ENCODE data around the gene ETHE1. TPM values are rescaled to one million over a fixed set of nuclear protein-coding genes. Genes with fewer than 3 reads are reported as not detected.
A peak's percentile ranks its signal among the peaks of the same experiment; 100 is the strongest.

Gene ETHE1
- total RNA-seq, 3 donors from 2014 or later, result 41.6 to 70.1 (median 59.4) TPM

DNA sequence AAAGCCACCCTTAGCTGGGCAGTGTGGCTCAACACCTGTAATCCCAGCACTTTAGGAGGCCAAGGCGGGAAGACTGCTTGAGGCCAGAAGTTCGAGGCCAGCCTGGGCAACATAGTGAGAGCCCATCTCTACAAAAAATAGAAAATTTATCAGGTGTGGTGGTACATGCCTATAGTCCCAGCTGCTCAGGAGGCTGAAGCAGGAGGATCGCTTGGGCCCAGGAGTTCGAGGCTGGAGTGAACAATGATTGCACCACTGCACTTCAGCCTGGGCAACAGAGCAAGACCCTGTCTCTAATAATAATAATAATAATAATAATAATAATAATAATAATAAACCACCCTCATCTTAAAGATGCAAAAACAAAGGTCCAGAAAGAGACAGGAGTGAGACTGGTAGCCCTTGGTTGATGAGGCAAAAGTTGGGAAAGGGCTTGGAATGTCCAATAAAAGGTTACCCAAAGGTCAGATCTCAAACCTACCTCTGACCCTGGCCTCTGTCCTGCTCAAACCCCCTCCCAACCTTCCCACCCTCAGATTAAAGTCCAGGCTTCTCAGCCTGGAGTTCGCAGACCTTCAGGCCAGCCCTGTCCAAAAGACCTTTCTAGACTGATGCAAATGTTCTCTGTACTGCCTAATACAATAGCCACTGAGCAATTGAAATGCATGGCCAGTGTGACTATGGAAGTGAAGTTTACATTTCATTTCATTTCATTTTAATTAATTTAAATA, 15.1 kb upstream of the ETHE1 start:
- H3K27ac ChIP-seq, result no peak overlapping the region
- intact Hi-C loops (cut with DNase I; ENCODE audit: low total_unique reads), result no loop called here
- TF ChIP-seq POLR2A (IDR thresholded peaks at IDR 0.05) (no peak), POLR2AphosphoS5 (IDR thresholded peaks at IDR 0.05) (no peak), CTCF (IDR thresholded peaks at IDR 0.05) (no peak)
- DNase-seq (ENCODE audit: low spot score in 2 of 2), result no peak
- H3K4me3 ChIP-seq, result no peak overlapping the region
- H3K27me3 ChIP-seq, result no peaks in the 10 kb centered on the region
- no peaks in the 10 kb centered on the region for H3K4me1 ChIP-seq
- H3K9me3 ChIP-seq, result no peaks in the 10 kb centered on the region
- H3K36me3 ChIP-seq, result no peaks in the 10 kb centered on the region

DNA sequence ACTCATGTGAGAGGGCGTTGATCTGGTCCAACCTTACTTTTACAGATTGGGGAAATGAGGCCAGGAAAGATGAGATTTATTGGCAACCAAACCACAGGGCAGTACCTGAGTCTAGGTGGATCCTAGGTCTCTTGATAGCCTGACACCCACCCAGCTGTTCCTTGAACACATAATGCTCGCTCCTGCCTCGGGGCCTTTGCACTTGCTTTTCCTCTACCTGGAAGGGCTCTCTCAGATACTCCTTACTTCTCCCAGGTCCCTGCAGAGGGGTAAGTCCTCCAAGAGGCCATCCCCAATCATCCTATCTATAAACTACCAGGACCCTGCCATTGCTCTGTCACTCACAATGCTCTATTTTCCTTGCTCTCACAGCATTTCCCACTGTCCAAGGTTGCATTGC, 13.4 kb upstream of the ETHE1 start:
- no peaks in the 10 kb centered on the region for H3K36me3 ChIP-seq

GRCh38 chr19:43538922-43539321, 11.9 kb upstream of the ETHE1 start:
- no peaks in the 10 kb centered on the region for H3K9me3 ChIP-seq
- H3K27ac ChIP-seq, result no peak overlapping the region
- H3K36me3 ChIP-seq, result no peaks in the 10 kb centered on the region
- no peak for DNase-seq (ENCODE audit: low spot score in 2 of 2)
- H3K4me1 ChIP-seq, result no peaks in the 10 kb centered on the region
- intact Hi-C loops (cut with DNase I; ENCODE audit: low total_unique reads), result loop anchor here (10.0 kb wide), 1 partner anchor 56 kb away; the partner anchor contains the start of genes IRGQ and ZNF576
- no peaks in the 10 kb centered on the region for H3K27me3 ChIP-seq
- no peak overlapping the region for H3K4me3 ChIP-seq
- TF ChIP-seq CTCF (IDR thresholded peaks at IDR 0.05), result no peak
- no peak for TF ChIP-seq POLR2AphosphoS5 (IDR thresholded peaks at IDR 0.05)
- no peak for TF ChIP-seq POLR2A (IDR thresholded peaks at IDR 0.05)

More for the DNA sequence above, 13.4 kb upstream of the ETHE1 start:
- no peak for TF ChIP-seq POLR2A (IDR thresholded peaks at IDR 0.05)
- TF ChIP-seq POLR2AphosphoS5 (IDR thresholded peaks at IDR 0.05), result no peak
- Histone ChIP-seq H3K4me1 (no peaks in the 10 kb centered on the region), H3K9me3 (no peaks in the 10 kb centered on the region), H3K27me3 (no peaks in the 10 kb centered on the region), H3K27ac (no peak overlapping the region), H3K4me3 (no peak overlapping the region)
- intact Hi-C loops (cut with DNase I; ENCODE audit: low total_unique reads), result no loop called here
- no peak for DNase-seq (ENCODE audit: low spot score in 2 of 2)

DNA sequence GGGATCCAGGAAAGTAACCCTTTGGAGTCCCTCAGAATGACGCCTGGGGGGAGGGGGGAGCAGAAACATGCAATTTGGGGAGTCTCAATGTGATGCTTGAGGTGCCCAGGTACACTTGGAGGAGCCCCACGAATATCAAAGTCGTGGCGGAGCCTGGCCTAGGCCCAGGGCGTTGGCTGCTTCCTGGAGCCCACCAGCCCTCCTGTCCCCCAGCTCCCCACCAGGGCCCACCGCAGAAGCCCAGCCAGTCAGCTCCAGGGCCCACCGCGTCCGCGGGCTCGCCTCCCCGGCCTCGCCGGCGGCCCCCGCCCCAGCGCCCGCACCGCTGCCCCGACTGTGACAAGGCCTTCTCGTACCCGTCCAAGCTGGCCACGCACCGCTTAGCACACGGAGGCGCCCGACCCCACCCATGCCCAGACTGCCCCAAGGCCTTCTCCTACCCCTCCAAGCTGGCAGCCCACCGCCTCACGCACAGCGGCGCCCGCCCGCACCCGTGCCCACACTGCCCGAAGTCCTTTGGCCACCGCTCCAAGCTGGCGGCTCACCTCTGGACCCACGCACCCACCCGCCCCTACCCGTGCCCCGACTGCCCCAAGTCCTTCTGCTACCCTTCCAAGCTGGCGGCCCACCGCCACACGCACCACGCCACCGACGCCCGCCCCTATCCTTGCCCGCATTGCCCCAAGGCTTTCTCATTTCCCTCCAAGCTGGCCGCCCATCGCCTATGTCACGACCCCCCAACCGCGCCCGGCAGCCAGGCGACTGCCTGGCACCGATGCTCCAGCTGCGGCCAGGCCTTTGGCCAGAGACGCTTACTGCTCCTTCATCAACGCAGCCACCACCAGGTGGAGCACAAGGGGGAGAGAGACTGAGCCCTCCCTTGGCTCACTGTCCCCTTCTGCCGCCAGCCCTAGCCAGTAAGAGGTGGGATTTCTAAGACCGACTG, 8.1 kb upstream of the ETHE1 start:
- peak; percentile 60 to 64 for DNase-seq (ENCODE audit: low spot score in 2 of 2)
- Histone ChIP-seq H3K4me1 (no peaks in the 10 kb centered on the region), H3K27me3 (no peaks in the 10 kb centered on the region), H3K4me3 (peak overlapping the region in 1 of 3 donors; percentile 71), H3K27ac (peak overlapping the region; percentile 82 to 87), H3K9me3 (no peaks in the 10 kb centered on the region), H3K36me3 (no peaks in the 10 kb centered on the region)
- intact Hi-C loops (cut with DNase I; ENCODE audit: low total_unique reads), result loop anchor here (10.0 kb wide), 1 partner anchor 60 kb away; the partner anchor contains the start of genes IRGQ and ZNF576
- peak; percentile 57 to 64 (median 58) for TF ChIP-seq CTCF (IDR thresholded peaks at IDR 0.05)
- TF ChIP-seq POLR2A (IDR thresholded peaks at IDR 0.05), result no peak

DNA sequence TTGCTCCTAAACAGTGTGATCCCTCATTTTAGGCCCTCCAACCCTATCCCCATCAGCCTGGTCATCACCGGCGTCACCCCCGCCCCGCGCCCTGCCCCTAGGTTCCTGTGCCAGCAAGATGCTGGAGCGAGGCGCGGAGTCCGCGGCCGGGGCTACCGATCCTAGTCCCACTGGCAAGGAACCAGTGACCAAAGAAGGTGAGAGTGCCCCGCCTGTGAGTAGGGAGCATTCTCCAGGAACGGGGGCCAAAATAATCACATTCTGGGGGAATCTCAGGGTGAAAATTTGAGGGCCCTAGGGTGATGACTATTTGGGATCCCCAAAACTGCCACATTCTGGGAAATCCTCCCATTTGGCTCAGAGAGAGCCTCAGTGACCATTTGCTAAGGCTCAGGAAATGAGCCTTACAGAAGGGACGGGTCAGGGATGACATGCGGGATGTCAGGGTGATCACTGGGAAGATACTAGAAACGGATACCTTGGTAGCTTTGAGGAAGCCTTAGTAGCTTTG, 7.4 kb upstream of the ETHE1 start:
- Histone ChIP-seq H3K4me3 (peak overlapping the region; percentile 54 to 71 (median 66)), H3K27me3 (no peaks in the 10 kb centered on the region), H3K36me3 (no peaks in the 10 kb centered on the region), H3K9me3 (no peaks in the 10 kb centered on the region), H3K27ac (peak overlapping the region; percentile 82 to 87), H3K4me1 (no peaks in the 10 kb centered on the region)
- DNase-seq (ENCODE audit: low spot score in 2 of 2), result no peak
- no peak for TF ChIP-seq POLR2A (IDR thresholded peaks at IDR 0.05)
- no peak for TF ChIP-seq POLR2AphosphoS5 (IDR thresholded peaks at IDR 0.05)
- TF ChIP-seq CTCF (IDR thresholded peaks at IDR 0.05), result no peak
- intact Hi-C loops (cut with DNase I; ENCODE audit: low total_unique reads), result loop anchor here (10.0 kb wide), 1 partner anchor 60 kb away; the partner anchor contains the start of genes IRGQ and ZNF576

Measured in breast epithelium (tissue), 4 donors.